Hepatocyte (in vitro differentiated cells): ENCODE data around the gene SPO11.

Source experiments
- CTCF ChIP-seq: fragments of 200-600 bp; sonication (generic); IDR thresholded peaks from 2 replicates; pipeline ENCODE4 v1.5.1; 2016; ENCODE audit warnings: antibody characterized with exemption, mild to moderate bottlenecking; ENCODE audit not compliant: poor library complexity
- EZH2 ChIP-seq: fragments of 200-600 bp; sonication (generic); IDR thresholded peaks from 2 replicates; pipeline ENCODE4 v1.6.1; 2016; ENCODE audit warnings: antibody characterized with exemption, mild to moderate bottlenecking, borderline replicate concordance
- EZH2phosphoT487 ChIP-seq: fragments of 200-600 bp; sonication (generic); IDR thresholded peaks from one replicate; pipeline ENCODE4 v1.6.1; 2018; ENCODE audit warnings: antibody characterized with exemption, mild to moderate bottlenecking, low read depth, moderate library complexity; ENCODE audit not compliant: unreplicated experiment, severe bottlenecking

- TF ChIP-seq EZH2phosphoT487: no peak
- TF ChIP-seq CTCF: no peak
- TF ChIP-seq EZH2: no peak
These were observed 37.0 kb upstream of the SPO11 start for GRCh38 chr20:57292611-57293010.
